Measurements from ENCODE around the gene PLP1.
A peak's percentile ranks its signal among the peaks of the same experiment; 100 is the strongest.

PLP1 gene

DNA sequence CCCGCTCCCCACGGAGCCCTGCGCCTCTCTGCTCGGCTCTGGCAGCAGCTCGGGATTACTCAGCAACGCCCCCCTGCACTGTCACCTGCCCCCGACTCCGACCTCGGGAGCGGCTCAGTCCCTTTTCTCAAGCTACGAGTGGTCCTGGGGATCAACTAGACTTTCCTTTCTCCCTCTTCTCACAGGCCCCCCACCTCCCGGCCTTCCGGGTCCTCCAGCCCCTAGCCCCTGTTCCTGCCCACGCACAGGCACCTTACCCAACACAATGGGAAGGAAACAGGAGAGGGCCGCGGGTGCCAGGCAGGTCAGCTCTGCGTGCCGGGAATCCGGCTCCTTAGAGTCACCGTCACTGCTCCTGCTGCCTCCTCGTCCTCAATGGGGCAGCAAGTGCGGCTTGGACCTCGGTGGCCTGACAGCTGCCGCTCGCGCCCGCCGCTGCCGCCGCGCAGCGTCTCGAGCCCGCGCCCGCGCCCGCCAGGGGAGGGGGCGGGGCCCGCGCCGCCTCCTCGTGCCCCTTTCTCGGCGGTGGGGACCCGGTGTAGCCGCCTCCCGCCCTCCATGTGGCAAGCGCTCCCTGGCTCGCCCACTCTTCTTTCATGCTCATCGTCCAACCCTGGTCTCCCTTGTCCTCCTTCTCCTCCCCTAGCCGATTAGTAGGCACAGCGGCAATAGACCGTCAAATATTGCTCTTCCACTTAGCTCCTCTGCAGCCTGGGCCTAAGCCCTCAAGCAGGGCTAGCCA, 55.3 kb downstream of the PLP1 start, which contains the start of gene RAB9B:
RAB9B (minus strand) TSS at position 455 of the 742 bp plus-strand sequence. CDS start 6,473 bp downstream, outside the sequence.
- DNase-seq, result peak; percentile 73 to 82

- DNase-seq, result no peak
Observed at GRCh38 chrX:103839404-103839803, 62.8 kb downstream of the PLP1 start.
